MCF 10A (cell line): Measurements from ENCODE around the gene KIF18B. TPM values are rescaled to one million over a fixed set of nuclear protein-coding genes. Genes with fewer than 3 reads are reported as not detected.

Experiments used
- BruUV-seq: library from RNA; stranded (reverse); fragments of 400-500 nt; replicated peaks from 2 replicates; lab custom pipeline; 2021; lab: Mats Ljungman, UMichigan
- CTCF ChIA-PET: fragments of 300-600 bp; sonication (Branson Sonifier 250); formaldehyde crosslinking; extraction: SDS; loops from one replicate; lab custom pipeline; 2021; ENCODE audit warnings: antibody characterized with exemption, inconsistent platforms; lab: Yijun Ruan, JAX
- POLR2A ChIA-PET: fragments of 300-600, 350-650 bp; sonication (Branson Sonifier 250); formaldehyde crosslinking; extraction: SDS; loops from one replicate; lab custom pipeline; 2020; ENCODE audit warnings: antibody characterized with exemption, inconsistent platforms; lab: Yijun Ruan, JAX
- DNase-seq: peaks from one replicate; pipeline ENCODE4 v3.0.0-alpha.2; 2018; ENCODE audit not compliant: unreplicated experiment
- H3K27ac Mint-ChIP-seq: one replicate; pipeline ENCODE4 v1.8.0; 2022; ENCODE audit warnings: mild to moderate bottlenecking, low read depth, mixed read lengths; ENCODE audit not compliant: unreplicated experiment
- H3K27me3 Mint-ChIP-seq: one replicate; pipeline ENCODE4 v1.8.0; 2022; ENCODE audit warnings: mixed read lengths; ENCODE audit not compliant: insufficient read depth, unreplicated experiment
- H3K36me3 Mint-ChIP-seq: one replicate; pipeline ENCODE4 v1.8.0; 2022; ENCODE audit warnings: mild to moderate bottlenecking, moderate library complexity, mixed read lengths; ENCODE audit not compliant: insufficient read depth, unreplicated experiment
- H3K4me1 Mint-ChIP-seq: one replicate; pipeline ENCODE4 v1.8.0; 2022; ENCODE audit warnings: mixed read lengths; ENCODE audit not compliant: insufficient read depth, unreplicated experiment
- H3K4me3 Mint-ChIP-seq: one replicate; pipeline ENCODE4 v1.8.0; 2022; ENCODE audit warnings: mild to moderate bottlenecking, moderate library complexity, mixed read lengths; ENCODE audit not compliant: unreplicated experiment
- H3K9me3 Mint-ChIP-seq: one replicate; pipeline ENCODE4 v1.8.0; 2022; ENCODE audit warnings: mixed read lengths; ENCODE audit not compliant: unreplicated experiment
- intact Hi-C: fragments of 100-400 bp; cut with micrococcal nuclease; formaldehyde crosslinking; loops from 2 replicates; pipeline ENCODE4 v1.14.1; 2022
- total RNA-seq: library from RNA; stranded (reverse); gene quantifications from 2 replicates; pipeline ENCODE4 v1.2.3, GENCODE V29; 2022
- TF ChIP-seq, protein P1 (sequence below): fragments of 200-600 bp; IDR thresholded peaks from one replicate; pipeline ENCODE4 v1.8.0; 2022; ENCODE audit warnings: antibody characterized with exemption, mild to moderate bottlenecking; ENCODE audit not compliant: unreplicated experiment

Gene KIF18B
- total RNA-seq, 1 experiment from 2014 or later, result 17.5 TPM

DNA sequence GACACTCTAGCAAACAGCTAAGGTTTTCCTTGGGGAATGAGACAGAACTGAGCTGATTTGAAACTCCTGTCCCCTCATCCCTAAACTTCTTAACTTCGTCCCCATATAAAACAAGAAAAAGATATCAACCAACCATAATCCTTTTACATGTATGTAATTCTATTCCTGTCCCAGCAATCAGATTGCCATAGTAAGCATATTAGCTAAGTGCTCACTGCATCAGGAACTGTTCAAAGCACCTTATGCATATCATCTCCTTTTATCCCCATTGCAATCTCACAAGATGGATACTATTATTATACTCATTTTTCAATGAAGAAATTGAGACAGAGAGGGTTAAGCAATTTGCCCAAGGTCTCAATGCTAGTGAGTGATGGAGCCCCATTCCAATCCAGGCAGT, 6.8 kb downstream of the KIF18B start:
- H3K4me1 Mint-ChIP-seq, result peaks cover 19% of the 10 kb centered on the region
- H3K4me3 Mint-ChIP-seq, result peak overlapping the region; percentile 53
- POLR2A ChIA-PET, result interaction anchor here (0.7 to 1.7 kb wide), 14 partner anchors 9 to 231 kb away, joined by 3 to 8 read pairs (median 4); partner anchors contain the start of genes EFTUD2 and NMT1
- peak; percentile 14 for DNase-seq
- intact Hi-C loops, result loop anchor here (2.0 kb wide), 1 partner anchor 32 kb away; no protein-coding TSS in a partner anchor
- BruUV-seq, result no TSS peak
- TF ChIP-seq, protein P1, sequence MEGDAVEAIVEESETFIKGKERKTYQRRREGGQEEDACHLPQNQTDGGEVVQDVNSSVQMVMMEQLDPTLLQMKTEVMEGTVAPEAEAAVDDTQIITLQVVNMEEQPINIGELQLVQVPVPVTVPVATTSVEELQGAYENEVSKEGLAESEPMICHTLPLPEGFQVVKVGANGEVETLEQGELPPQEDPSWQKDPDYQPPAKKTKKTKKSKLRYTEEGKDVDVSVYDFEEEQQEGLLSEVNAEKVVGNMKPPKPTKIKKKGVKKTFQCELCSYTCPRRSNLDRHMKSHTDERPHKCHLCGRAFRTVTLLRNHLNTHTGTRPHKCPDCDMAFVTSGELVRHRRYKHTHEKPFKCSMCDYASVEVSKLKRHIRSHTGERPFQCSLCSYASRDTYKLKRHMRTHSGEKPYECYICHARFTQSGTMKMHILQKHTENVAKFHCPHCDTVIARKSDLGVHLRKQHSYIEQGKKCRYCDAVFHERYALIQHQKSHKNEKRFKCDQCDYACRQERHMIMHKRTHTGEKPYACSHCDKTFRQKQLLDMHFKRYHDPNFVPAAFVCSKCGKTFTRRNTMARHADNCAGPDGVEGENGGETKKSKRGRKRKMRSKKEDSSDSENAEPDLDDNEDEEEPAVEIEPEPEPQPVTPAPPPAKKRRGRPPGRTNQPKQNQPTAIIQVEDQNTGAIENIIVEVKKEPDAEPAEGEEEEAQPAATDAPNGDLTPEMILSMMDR, result no peak
- H3K27me3 Mint-ChIP-seq, result no peaks in the 10 kb centered on the region
- H3K27ac Mint-ChIP-seq, result peak overlapping the region; percentile 77
- no peaks in the 10 kb centered on the region for H3K9me3 Mint-ChIP-seq
- no peaks in the 10 kb centered on the region for H3K36me3 Mint-ChIP-seq
- CTCF ChIA-PET, result interaction anchor here (0.6 to 1.4 kb wide), 3 partner anchors 20 to 201 kb away, joined by 4 to 11 read pairs (median 4); no protein-coding TSS in a partner anchor

DNA sequence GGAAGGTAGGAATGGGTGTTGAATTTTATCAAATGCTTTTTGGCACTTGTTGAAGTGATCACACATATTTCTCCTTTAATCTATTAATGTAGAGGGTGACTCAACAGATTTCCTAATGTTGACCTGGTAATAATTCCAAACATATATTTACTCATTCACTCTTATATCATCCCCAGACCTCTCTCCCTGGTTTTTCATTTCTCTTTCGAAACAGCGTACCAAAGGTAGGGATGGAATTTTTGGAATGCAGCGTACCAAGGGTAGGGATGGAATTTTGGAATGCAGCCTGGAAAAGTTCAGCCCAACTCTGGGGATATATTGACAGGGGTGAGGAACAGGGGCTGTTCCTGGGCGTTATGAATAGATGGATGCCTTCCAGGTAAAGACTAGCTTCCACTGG, 7.3 kb downstream of the KIF18B start:
- POLR2A ChIA-PET, result interaction anchor here (0.7 to 1.7 kb wide), 18 partner anchors 9 to 231 kb away, joined by 3 to 8 read pairs (median 4); partner anchors contain the start of genes DCAKD, EFTUD2 and NMT1
- CTCF ChIA-PET, result interaction anchor here (0.6 to 1.4 kb wide), 5 partner anchors 19 to 202 kb away, joined by 3 to 11 read pairs (median 4); no protein-coding TSS in a partner anchor
- Mint-ChIP-seq H3K27ac (peak overlapping the region; percentile 77), H3K9me3 (no peaks in the 10 kb centered on the region), H3K27me3 (no peaks in the 10 kb centered on the region), H3K4me1 (peaks cover 19% of the 10 kb centered on the region), H3K4me3 (peak overlapping the region; percentile 53), H3K36me3 (no peaks in the 10 kb centered on the region)
- intact Hi-C loops, result loop anchor here (2.0 kb wide), 1 partner anchor 32 kb away; no protein-coding TSS in a partner anchor
- peak; percentile 65 for DNase-seq
- TF ChIP-seq, protein P1, result no peak
- BruUV-seq, result no TSS peak

DNA sequence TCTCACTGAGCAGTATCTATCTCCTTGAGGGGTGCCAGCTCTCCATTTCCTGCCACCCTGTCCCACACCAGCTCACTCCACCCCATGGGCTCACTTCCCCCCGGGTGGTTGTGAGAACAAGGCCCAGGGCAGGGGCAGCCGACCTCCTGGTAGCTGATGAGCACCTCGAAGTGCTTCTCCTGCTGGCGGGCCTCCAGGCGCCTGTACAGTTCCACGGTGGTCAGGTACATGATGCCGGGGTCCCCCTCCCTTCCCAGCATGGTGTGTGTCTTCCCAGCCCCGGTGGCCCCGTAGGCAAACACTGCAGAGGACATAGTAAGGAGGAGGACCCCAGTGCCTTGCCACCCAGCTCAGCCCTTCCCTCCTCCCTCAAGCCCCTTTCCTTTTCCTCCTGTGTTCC, 12.5 kb downstream of the KIF18B start:
- H3K36me3 Mint-ChIP-seq, result no peaks in the 10 kb centered on the region
- H3K27me3 Mint-ChIP-seq, result no peaks in the 10 kb centered on the region
- H3K4me1 Mint-ChIP-seq, result peaks cover 3% of the 10 kb centered on the region
- no peak overlapping the region for H3K27ac Mint-ChIP-seq
- TF ChIP-seq, protein P1, result no peak
- CTCF ChIA-PET, result interaction anchor here (0.5 to 1.9 kb wide), 2 partner anchors 15 to 116 kb away, joined by 3 to 5 read pairs; partner anchors contain the start of gene DCAKD
- no peaks in the 10 kb centered on the region for H3K9me3 Mint-ChIP-seq
- POLR2A ChIA-PET, result no interaction called here
- intact Hi-C loops, result no loop called here
- DNase-seq, result no peak
- H3K4me3 Mint-ChIP-seq, result no peak overlapping the region
- no TSS peak for BruUV-seq

DNA sequence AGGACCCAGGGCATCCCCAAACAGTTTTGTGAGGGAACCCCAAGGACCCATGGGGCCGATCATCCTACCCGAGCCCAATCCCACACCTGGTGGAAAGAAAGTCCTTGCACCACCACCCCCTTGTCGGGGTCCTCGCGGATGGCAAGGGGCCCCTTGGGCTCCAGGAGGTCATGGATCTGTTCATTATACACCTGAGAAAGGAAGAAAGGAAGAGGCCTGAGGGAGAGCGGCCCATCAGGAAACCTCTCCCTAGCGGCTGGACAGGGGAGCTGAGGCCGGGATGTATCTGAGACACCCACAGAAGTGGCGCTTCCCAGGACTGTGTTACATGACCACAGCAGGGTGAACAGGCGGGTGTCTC, 12.8 kb downstream of the KIF18B start:
- H3K4me3 Mint-ChIP-seq, result no peak overlapping the region
- no peaks in the 10 kb centered on the region for H3K36me3 Mint-ChIP-seq
- intact Hi-C loops, result no loop called here
- no peaks in the 10 kb centered on the region for H3K27me3 Mint-ChIP-seq
- no peaks in the 10 kb centered on the region for H3K4me1 Mint-ChIP-seq
- no peak overlapping the region for H3K27ac Mint-ChIP-seq
- TF ChIP-seq, protein P1, result no peak
- no peaks in the 10 kb centered on the region for H3K9me3 Mint-ChIP-seq
- ChIA-PET CTCF (interaction anchor here (0.5 to 1.9 kb wide), 2 partner anchors 15 to 116 kb away, joined by 3 to 5 read pairs; partner anchors contain the start of gene DCAKD), POLR2A (no interaction called here)
- BruUV-seq, result no TSS peak
- no peak for DNase-seq
